GM12892 (cell line): ENCODE measurements around the gene MRPL28.

Experiments used
- POLR2A ChIP-seq: IDR thresholded peaks from 2 replicates; pipeline ENCODE4 v1.6.1; 2011; ENCODE audit warnings: low read depth, low read length, control low read depth
- POLR2AphosphoS5 ChIP-seq: IDR thresholded peaks from 2 replicates; pipeline ENCODE4 v1.6.1; 2011; ENCODE audit warnings: low read depth, low read length, control low read depth

DNA sequence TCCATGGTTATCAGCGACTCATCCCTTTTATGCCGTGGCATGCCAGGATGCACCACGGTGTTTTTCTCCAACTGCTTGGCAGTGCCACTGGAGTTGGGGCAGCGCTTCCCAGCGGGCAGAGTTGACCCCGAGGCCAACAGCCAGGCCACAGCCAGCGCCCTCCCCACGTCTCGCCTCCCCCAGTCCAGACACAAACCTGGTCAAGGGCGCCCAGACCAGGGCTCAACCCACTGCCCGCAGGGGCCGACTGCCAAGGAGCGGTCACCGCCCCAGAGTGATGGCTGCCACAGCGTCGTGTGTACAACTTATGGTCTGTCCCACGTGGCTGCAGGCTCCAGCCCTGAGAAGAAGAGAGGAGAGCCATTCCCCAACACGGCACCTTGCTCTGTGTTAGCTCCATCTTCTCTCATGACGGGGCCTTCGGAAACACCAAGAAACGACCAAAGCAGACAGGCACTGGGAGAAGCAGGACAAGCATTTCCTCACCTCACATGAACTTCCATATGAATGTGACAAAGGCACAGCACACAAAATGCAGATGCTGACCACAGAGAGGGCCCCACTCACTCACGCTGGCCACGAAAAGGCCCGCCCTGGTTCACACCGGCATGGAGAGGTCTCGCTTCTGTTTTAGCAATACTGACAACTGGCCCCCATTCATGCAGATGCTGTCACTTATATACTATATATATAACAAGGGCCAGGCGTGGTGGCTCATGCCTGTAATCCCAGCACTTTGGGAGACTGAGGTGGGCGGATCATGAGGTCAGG, 44.8 kb downstream of the MRPL28 start:
- no peak for TF ChIP-seq POLR2A
- no peak for TF ChIP-seq POLR2AphosphoS5
